Measurements from ENCODE around the gene RPH3AL.

- TF ChIP-seq POLR2A (IDR thresholded peaks at IDR 0.05) (no peak), CTCF (IDR thresholded peaks at IDR 0.05) (no peak)
These were observed 145.6 kb downstream of the RPH3AL start for GRCh38 chr17:206941-207560.

Measured in Peyer's patch (tissue), 4 donors.